ENCODE measurements around the gene FZD7. TPM values are rescaled to one million over a fixed set of nuclear protein-coding genes. Genes with fewer than 3 reads are reported as not detected.

Gene FZD7
- total RNA-seq, 2 experiments from 2014 or later = 0.52 to 0.68 TPM

GRCh38 chr2:202005272-202005887, 28.3 kb upstream of the FZD7 start:
- DNase-seq = no peak
- Mint-ChIP-seq H3K4me1 (peaks cover 14% of the 10 kb centered on the region), H3K27me3 (no peaks in the 10 kb centered on the region), H3K27ac (no peak overlapping the region), H3K4me3 (no peak overlapping the region), H3K9me3 (no peaks in the 10 kb centered on the region), H3K36me3 (no peaks in the 10 kb centered on the region)

- no peaks in the 10 kb centered on the region for H3K9me3 Mint-ChIP-seq
- no peak overlapping the region for H3K4me3 Mint-ChIP-seq
- H3K27me3 Mint-ChIP-seq = no peaks in the 10 kb centered on the region
- no peak for DNase-seq
- H3K4me1 Mint-ChIP-seq = peaks cover 14% of the 10 kb centered on the region
- no peak overlapping the region for H3K27ac Mint-ChIP-seq
- H3K36me3 Mint-ChIP-seq = no peaks in the 10 kb centered on the region
Measured at GRCh38 chr2:202006301-202006700, 27.4 kb upstream of the FZD7 start.

GRCh38 chr2:202007015-202007982, 26.4 kb upstream of the FZD7 start:
- no peaks in the 10 kb centered on the region for H3K9me3 Mint-ChIP-seq
- peaks cover 10% of the 10 kb centered on the region for H3K4me1 Mint-ChIP-seq
- no peak for DNase-seq
- peaks cover 4% of the 10 kb centered on the region for H3K27me3 Mint-ChIP-seq
- H3K27ac Mint-ChIP-seq = no peak overlapping the region
- no peak overlapping the region for H3K4me3 Mint-ChIP-seq
- H3K36me3 Mint-ChIP-seq = no peaks in the 10 kb centered on the region

- no peaks in the 10 kb centered on the region for H3K9me3 Mint-ChIP-seq
- no peaks in the 10 kb centered on the region for H3K36me3 Mint-ChIP-seq
- peaks cover 7% of the 10 kb centered on the region for H3K4me1 Mint-ChIP-seq
- peaks cover 5% of the 10 kb centered on the region for H3K27me3 Mint-ChIP-seq
- no peak for DNase-seq
- no peak overlapping the region for H3K27ac Mint-ChIP-seq
- H3K4me3 Mint-ChIP-seq = no peak overlapping the region
Measured at GRCh38 chr2:202007983-202008354, 25.7 kb upstream of the FZD7 start.

GRCh38 chr2:202009019-202009481, 24.6 kb upstream of the FZD7 start:
- no peak overlapping the region for H3K27ac Mint-ChIP-seq
- DNase-seq = no peak
- H3K36me3 Mint-ChIP-seq = no peaks in the 10 kb centered on the region
- peaks cover 5% of the 10 kb centered on the region for H3K27me3 Mint-ChIP-seq
- no peaks in the 10 kb centered on the region for H3K9me3 Mint-ChIP-seq
- H3K4me3 Mint-ChIP-seq = no peak overlapping the region
- H3K4me1 Mint-ChIP-seq = peaks cover 7% of the 10 kb centered on the region

- Mint-ChIP-seq H3K36me3 (no peaks in the 10 kb centered on the region), H3K4me3 (no peak overlapping the region), H3K27me3 (peaks cover 5% of the 10 kb centered on the region), H3K4me1 (peaks cover 7% of the 10 kb centered on the region), H3K9me3 (no peaks in the 10 kb centered on the region), H3K27ac (no peak overlapping the region)
- DNase-seq = no peak
Measured at GRCh38 chr2:202009581-202009980, 24.1 kb upstream of the FZD7 start.

- H3K27me3 Mint-ChIP-seq = peaks cover 9% of the 10 kb centered on the region
- no peaks in the 10 kb centered on the region for H3K36me3 Mint-ChIP-seq
- H3K4me3 Mint-ChIP-seq = no peak overlapping the region
- no peak overlapping the region for H3K27ac Mint-ChIP-seq
- no peaks in the 10 kb centered on the region for H3K9me3 Mint-ChIP-seq
- no peaks in the 10 kb centered on the region for H3K4me1 Mint-ChIP-seq
- no peak for DNase-seq
Measured at GRCh38 chr2:202014318-202014717, 19.3 kb upstream of the FZD7 start.

- H3K27ac Mint-ChIP-seq = no peak overlapping the region
- H3K4me1 Mint-ChIP-seq = no peaks in the 10 kb centered on the region
- no peaks in the 10 kb centered on the region for H3K36me3 Mint-ChIP-seq
- DNase-seq = no peak
- H3K27me3 Mint-ChIP-seq = peaks cover 9% of the 10 kb centered on the region
- no peak overlapping the region for H3K4me3 Mint-ChIP-seq
- H3K9me3 Mint-ChIP-seq = no peaks in the 10 kb centered on the region
Measured at GRCh38 chr2:202014759-202015211, 18.9 kb upstream of the FZD7 start.

- Mint-ChIP-seq H3K9me3 (no peaks in the 10 kb centered on the region), H3K4me1 (no peaks in the 10 kb centered on the region), H3K4me3 (no peak overlapping the region), H3K27ac (no peak overlapping the region), H3K36me3 (no peaks in the 10 kb centered on the region), H3K27me3 (peaks cover 12% of the 10 kb centered on the region)
- DNase-seq = no peak
Measured at GRCh38 chr2:202015471-202015870, 18.2 kb upstream of the FZD7 start.

- DNase-seq = no peak
- no peaks in the 10 kb centered on the region for H3K9me3 Mint-ChIP-seq
- H3K27me3 Mint-ChIP-seq = peaks cover 12% of the 10 kb centered on the region
- no peak overlapping the region for H3K27ac Mint-ChIP-seq
- no peak overlapping the region for H3K4me3 Mint-ChIP-seq
- no peaks in the 10 kb centered on the region for H3K36me3 Mint-ChIP-seq
- H3K4me1 Mint-ChIP-seq = no peaks in the 10 kb centered on the region
Measured at GRCh38 chr2:202016579-202017227, 17.0 kb upstream of the FZD7 start.

GRCh38 chr2:202017940-202018339, 15.7 kb upstream of the FZD7 start:
- Mint-ChIP-seq H3K4me1 (no peaks in the 10 kb centered on the region), H3K9me3 (no peaks in the 10 kb centered on the region), H3K27me3 (peaks cover 7% of the 10 kb centered on the region), H3K4me3 (no peak overlapping the region), H3K27ac (no peak overlapping the region), H3K36me3 (no peaks in the 10 kb centered on the region)
- DNase-seq = no peak

GRCh38 chr2:202018950-202019349, 14.7 kb upstream of the FZD7 start:
- Mint-ChIP-seq H3K4me3 (no peak overlapping the region), H3K27ac (no peak overlapping the region), H3K9me3 (no peaks in the 10 kb centered on the region), H3K27me3 (peaks cover 7% of the 10 kb centered on the region), H3K4me1 (no peaks in the 10 kb centered on the region), H3K36me3 (no peaks in the 10 kb centered on the region)
- no peak for DNase-seq

GRCh38 chr2:202019689-202020450, 13.8 kb upstream of the FZD7 start:
- H3K4me1 Mint-ChIP-seq = no peaks in the 10 kb centered on the region
- H3K36me3 Mint-ChIP-seq = no peaks in the 10 kb centered on the region
- H3K27ac Mint-ChIP-seq = no peak overlapping the region
- no peaks in the 10 kb centered on the region for H3K9me3 Mint-ChIP-seq
- peaks cover 7% of the 10 kb centered on the region for H3K27me3 Mint-ChIP-seq
- DNase-seq = no peak
- H3K4me3 Mint-ChIP-seq = no peak overlapping the region

GRCh38 chr2:202022755-202023154, 10.9 kb upstream of the FZD7 start:
- peaks cover 7% of the 10 kb centered on the region for H3K27me3 Mint-ChIP-seq
- no peak overlapping the region for H3K4me3 Mint-ChIP-seq
- H3K4me1 Mint-ChIP-seq = no peaks in the 10 kb centered on the region
- H3K36me3 Mint-ChIP-seq = no peaks in the 10 kb centered on the region
- H3K27ac Mint-ChIP-seq = no peak overlapping the region
- DNase-seq = no peak
- H3K9me3 Mint-ChIP-seq = no peaks in the 10 kb centered on the region

Data from activated naive CD8-positive, alpha-beta T cell treated with anti-CD3 and anti-CD28 coated beads for 36 hours (primary cell).